Upper lobe of left lung (tissue), 4 donors: ENCODE data around the gene CHSY1.
"Not testable (repeated sequence)": the region's sequence is repeated elsewhere in the genome, so short reads cannot be mapped to it uniquely, and the experiment has no call there.

ENCODE experiments used
- EP300 ChIP-seq, 4 donors: sonication (generic); formaldehyde crosslinking; IDR thresholded peaks; one replicate each; pipeline ENCODE4 v1.5.1; 2017; ENCODE audit warnings: antibody characterized with exemption in 4 of 4, control low read depth in 2 of 4
- POLR2A ChIP-seq, 4 donors: fragments of 450-650 bp; IDR thresholded peaks; one replicate each; pipeline ENCODE4 v1.5.1; 2016 to 2017; ENCODE audit warnings: antibody characterized with exemption in 4 of 4, mild to moderate bottlenecking in 2 of 4
- TF ChIP-seq, protein P1 (sequence below), 6 experiments: fragments of 450-650 bp in 4 of 6; fragments of 200-600 bp in 2 of 6; sonication (generic) in 2 of 6; IDR thresholded peaks; one replicate each; pipeline ENCODE4 v1.5.1; 2016 to 2019; ENCODE audit warnings: antibody characterized with exemption in 6 of 6

DNA sequence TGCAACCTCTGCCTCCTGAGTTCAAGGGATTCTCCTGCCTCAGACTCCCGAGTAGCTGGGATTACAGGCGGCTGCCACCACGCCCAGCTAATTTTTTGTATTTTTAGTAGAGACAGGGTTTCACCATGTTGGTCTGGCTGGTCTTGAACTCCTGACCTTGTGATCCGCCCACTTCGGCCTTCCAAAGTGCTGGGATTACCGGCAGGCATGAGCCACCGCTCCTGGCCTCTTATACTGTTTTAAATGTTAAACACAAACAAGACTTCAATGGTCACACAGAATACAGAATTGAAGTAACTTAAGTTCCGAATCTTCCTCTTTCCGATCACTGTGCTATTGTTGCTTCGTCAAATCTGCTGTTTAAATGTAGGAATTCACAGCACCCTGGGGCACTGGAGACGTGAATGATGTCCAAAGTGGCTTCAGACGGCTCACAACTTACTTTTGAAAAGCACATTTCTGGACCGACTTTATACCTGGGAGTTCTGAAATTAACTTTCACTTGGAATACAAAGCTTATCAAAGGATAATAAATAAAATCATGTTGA is 125.9 kb downstream of the CHSY1 start:
- not testable (repeated sequence) for TF ChIP-seq EP300, POLR2A (IDR thresholded peaks at IDR 0.05)
- TF ChIP-seq, protein P1, sequence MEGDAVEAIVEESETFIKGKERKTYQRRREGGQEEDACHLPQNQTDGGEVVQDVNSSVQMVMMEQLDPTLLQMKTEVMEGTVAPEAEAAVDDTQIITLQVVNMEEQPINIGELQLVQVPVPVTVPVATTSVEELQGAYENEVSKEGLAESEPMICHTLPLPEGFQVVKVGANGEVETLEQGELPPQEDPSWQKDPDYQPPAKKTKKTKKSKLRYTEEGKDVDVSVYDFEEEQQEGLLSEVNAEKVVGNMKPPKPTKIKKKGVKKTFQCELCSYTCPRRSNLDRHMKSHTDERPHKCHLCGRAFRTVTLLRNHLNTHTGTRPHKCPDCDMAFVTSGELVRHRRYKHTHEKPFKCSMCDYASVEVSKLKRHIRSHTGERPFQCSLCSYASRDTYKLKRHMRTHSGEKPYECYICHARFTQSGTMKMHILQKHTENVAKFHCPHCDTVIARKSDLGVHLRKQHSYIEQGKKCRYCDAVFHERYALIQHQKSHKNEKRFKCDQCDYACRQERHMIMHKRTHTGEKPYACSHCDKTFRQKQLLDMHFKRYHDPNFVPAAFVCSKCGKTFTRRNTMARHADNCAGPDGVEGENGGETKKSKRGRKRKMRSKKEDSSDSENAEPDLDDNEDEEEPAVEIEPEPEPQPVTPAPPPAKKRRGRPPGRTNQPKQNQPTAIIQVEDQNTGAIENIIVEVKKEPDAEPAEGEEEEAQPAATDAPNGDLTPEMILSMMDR (IDR thresholded peaks at IDR 0.05), result not testable (repeated sequence)
